ENCODE data around the gene TNFRSF13B.

DNA sequence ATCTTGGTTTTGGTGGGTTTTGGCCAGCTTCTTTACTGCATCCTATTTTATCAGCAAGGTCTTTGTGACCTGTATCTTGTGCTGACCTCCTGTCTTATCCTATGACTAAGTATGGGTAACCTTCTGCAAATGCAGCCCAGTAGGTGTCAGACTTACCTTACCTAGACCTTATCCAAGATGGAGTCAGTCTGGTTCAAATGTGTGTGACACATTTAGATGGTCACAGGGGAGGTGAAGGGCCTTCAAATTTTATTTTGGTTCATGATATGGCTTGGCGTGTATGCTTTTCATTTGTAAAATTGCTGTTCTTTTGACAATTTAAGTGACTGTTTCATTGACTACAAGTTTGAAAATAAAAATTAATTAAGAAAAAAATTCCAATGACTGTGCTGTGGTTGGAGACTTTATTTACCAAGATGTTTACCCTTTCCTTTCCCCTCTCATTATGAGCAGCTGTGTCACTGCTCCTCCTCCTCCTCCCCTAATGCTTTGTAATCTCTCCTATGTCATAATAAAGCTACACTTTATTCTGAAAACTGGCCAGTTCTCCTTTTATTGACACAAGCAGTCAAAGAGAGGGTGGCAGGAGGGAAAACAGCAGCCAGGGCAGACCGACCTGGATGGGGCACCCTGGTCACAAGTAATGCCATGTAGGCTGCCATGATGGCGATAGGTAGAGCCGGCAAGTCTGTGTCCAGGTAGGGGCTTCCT, 49.4 kb downstream of the TNFRSF13B start:
- TF ChIP-seq GATA2 (IDR thresholded peaks at IDR 0.05; ENCODE audit: low read depth, low read length), result no peak
- no peak for TF ChIP-seq GATA3 (IDR thresholded peaks at IDR 0.05; ENCODE audit: low read depth, low read length)
